GM18520 (cell line): ENCODE measurements around the gene SCAF11.

Experiments
- ATAC-seq: cut with Tn5 transposase; IDR thresholded peaks from one replicate; pipeline ENCODE4 v1.9.1; 2021; ENCODE audit not compliant: unreplicated experiment

SCAF11 gene

GRCh38 chr12:45986641-45987339 is 3.6 kb downstream of the SCAF11 start:
- ATAC-seq = no peak

GRCh38 chr12:45981075-45981837 is 9.1 kb downstream of the SCAF11 start:
- ATAC-seq = no peak

GRCh38 chr12:45980540-45980939 is 9.8 kb downstream of the SCAF11 start:
- no peak for ATAC-seq

- no peak for ATAC-seq
Measured at GRCh38 chr12:45978108-45978507, 12.3 kb downstream of the SCAF11 start.

GRCh38 chr12:45977620-45978019 is 12.8 kb downstream of the SCAF11 start:
- ATAC-seq = no peak

GRCh38 chr12:45975506-45975905 is 14.9 kb downstream of the SCAF11 start:
- no peak for ATAC-seq

GRCh38 chr12:45974883-45975282 is 15.5 kb downstream of the SCAF11 start:
- no peak for ATAC-seq

GRCh38 chr12:45974171-45974719 is 16.1 kb downstream of the SCAF11 start:
- no peak for ATAC-seq

- ATAC-seq = no peak
Measured at GRCh38 chr12:45973526-45973925, 16.8 kb downstream of the SCAF11 start.

GRCh38 chr12:45970391-45970790 is 20.0 kb downstream of the SCAF11 start:
- no peak for ATAC-seq

- no peak for ATAC-seq
Measured at GRCh38 chr12:45969084-45969483, 21.3 kb downstream of the SCAF11 start.

GRCh38 chr12:45966486-45966885 is 23.9 kb downstream of the SCAF11 start:
- no peak for ATAC-seq

- ATAC-seq = no peak
Measured at GRCh38 chr12:45962553-45963325, 27.6 kb downstream of the SCAF11 start.

- ATAC-seq = no peak
Measured at GRCh38 chr12:45959728-45960127, 30.6 kb downstream of the SCAF11 start.

GRCh38 chr12:45959025-45959424 is 31.3 kb downstream of the SCAF11 start:
- no peak for ATAC-seq

GRCh38 chr12:45948546-45948945 is 41.8 kb downstream of the SCAF11 start:
- ATAC-seq = no peak

- no peak for ATAC-seq
Measured at GRCh38 chr12:45946435-45946834, 43.9 kb downstream of the SCAF11 start.

- ATAC-seq = no peak
Measured at GRCh38 chr12:45944771-45945170, 45.6 kb downstream of the SCAF11 start.

GRCh38 chr12:45939759-45940158 is 50.6 kb downstream of the SCAF11 start:
- no peak for ATAC-seq

- no peak for ATAC-seq
Measured at GRCh38 chr12:45938566-45938965, 51.8 kb downstream of the SCAF11 start.

- no peak for ATAC-seq
Measured at GRCh38 chr12:45934956-45935355, 55.4 kb downstream of the SCAF11 start.
